Fibroblast of gingiva (primary cell): ENCODE data around the gene RANBP10.
A peak's percentile ranks its signal among the peaks of the same experiment; 100 is the strongest.
"Not testable (repeated sequence)": the region's sequence is repeated elsewhere in the genome, so short reads cannot be mapped to it uniquely, and the experiment has no call there.

Experiments used
- DNase-seq: peaks from one replicate; pipeline ENCODE4 v3.0.0-alpha.2; 2011; ENCODE audit warnings: low read depth

Gene RANBP10

DNA sequence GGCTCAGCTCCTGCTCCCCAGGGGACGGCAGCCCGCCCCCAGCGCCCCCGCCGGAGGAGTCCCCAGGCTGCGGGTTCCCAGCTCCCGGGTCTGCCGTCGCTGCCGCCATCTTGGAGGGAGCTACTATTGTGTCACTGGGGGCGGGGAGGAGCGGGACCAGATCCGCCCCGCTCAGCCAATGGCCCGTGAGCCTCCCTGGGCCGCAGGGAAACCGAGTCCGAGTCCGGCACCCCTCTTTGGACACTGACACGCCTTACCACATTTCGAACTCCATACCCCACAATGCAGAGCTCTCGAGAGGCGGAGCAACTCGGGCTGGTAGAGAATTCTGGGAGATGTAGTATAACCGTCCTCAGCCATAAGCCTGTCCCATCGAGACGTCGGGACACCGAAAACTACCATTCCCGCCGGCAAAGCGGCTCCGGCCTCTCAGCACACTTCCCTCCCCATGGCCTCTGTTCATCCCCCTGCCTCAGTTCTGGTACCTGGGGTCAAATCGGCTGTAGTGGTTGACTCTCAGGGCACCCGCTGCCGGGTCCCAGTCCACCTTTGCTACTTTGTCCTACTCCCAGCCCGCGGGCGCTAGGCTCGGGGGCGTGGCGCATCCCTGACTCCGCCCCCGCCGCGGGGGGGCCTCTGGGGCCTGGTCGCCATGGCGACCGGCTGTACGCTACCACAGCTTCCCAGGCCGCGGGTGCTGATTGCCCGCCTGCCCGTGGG lies at the start of gene RANBP10, which contains the start of gene TSNAXIP1:
TSS of gene RANBP10 (minus strand) at position 133 of the 720 bp plus-strand sequence. CDS start at position 109, 24 bp downstream.
TSS of gene TSNAXIP1 (plus strand) at position 462 of the 720 bp plus-strand sequence. CDS start 261 bp downstream, outside the sequence.
- peak; percentile 99 for DNase-seq

GRCh38 chr16:67855789-67856188 lies 49.4 kb upstream of the RANBP10 start:
- DNase-seq, result no peak

- no peak for DNase-seq
Observed at GRCh38 chr16:67853670-67854069, 47.3 kb upstream of the RANBP10 start.

- DNase-seq, result no peak
Observed at GRCh38 chr16:67848118-67848517, 41.8 kb upstream of the RANBP10 start.

DNA sequence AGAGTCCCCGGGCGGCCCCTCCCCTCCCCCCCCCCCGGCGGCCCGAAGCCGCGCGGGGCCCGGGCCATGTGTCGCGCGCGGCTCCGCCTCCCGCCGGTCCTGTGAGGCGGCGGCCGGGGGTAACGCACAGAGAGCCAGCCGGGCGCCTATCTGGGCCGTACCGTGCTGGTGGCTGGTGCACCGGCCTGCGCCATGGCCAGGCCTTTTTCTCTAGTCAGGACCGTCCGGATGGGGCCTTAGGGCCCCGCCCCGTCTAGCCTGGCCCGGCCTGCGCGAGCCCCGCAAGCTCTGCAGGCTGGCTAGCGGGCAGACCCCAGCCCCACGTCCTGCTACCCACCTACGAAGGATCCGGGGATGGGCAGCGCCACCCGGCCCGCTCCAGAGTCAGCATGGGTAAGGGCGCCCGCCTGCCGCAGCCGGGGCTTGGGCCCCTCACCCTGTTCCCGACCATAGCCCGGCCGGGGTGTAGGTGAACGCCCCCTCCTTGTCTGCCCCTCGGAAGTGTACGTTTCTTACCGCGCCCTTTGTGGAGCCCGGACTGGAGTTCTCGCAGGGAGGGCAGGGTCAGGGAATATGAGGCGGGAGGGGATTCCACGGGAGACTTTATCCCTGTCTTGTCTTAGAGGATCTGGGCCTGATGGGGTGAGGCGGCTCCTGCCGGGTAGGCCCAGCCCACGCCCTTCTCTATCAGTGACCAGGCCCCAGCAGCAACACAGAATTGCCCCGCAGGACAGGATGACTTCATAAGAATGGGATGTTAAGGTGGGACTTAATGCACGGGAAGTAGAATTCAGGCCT lies 40.9 kb upstream of the RANBP10 start, which contains the start of gene CENPT:
TSS of gene CENPT (minus strand) at position 630 of the 798 bp plus-strand sequence. CDS start 13,834 bp downstream, outside the sequence.
- DNase-seq, result peak; percentile 43

DNA sequence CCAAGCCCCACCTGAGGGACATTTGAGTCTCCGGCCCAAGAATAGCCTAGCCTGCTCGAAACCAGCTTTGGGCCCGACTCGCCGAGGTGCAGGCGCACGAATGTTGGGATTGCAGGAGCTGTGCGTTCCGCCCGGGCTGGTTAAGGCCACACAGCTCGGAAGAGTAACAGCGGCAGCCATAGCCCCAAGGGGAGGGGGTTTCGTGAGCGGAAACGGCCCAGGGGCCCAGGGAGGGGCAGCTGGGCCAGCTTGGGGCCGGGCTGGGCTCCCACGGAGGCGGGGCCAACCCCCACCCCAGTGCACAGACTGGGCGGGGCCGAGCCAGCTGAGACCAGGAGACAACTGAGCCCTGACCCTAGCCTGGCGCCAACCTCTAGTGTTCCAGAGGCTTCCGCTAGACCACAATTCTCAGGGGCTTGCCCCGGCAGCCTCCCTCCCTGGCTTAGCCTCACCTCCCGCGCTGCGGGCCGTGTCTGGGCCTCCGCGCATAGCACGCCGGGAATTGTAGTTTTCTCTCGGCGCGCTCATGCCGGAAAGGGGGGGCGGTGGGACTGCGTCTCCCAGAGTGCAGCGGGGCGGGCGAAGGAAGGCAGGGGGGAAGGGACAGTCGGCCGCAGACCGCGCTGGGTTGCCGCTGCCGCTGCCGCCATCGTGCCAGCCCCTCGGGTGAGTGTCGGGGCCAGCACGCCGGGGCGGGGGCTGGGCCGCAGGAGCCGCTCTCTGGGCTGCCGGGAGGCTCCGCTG lies 40.1 kb upstream of the RANBP10 start, which contains the start of gene NUTF2:
TSS of gene NUTF2 (plus strand) at position 614 of the 744 bp plus-strand sequence. CDS start 18,198 bp downstream, outside the sequence.
- peak; percentile 94 for DNase-seq

DNA sequence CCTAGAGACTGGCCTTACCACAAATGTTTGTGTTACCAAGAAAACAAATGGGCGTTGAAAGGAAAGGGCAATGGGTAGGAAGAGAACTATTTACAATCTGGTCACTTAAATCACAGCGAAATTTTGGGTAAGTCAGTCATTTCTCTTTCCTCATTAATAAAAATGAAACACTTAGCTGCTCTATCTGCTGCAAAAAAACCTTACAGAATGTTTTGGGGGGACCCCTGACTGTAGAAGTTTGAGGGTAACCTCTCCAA lies 39.6 kb upstream of the RANBP10 start:
- DNase-seq, result no peak

DNA sequence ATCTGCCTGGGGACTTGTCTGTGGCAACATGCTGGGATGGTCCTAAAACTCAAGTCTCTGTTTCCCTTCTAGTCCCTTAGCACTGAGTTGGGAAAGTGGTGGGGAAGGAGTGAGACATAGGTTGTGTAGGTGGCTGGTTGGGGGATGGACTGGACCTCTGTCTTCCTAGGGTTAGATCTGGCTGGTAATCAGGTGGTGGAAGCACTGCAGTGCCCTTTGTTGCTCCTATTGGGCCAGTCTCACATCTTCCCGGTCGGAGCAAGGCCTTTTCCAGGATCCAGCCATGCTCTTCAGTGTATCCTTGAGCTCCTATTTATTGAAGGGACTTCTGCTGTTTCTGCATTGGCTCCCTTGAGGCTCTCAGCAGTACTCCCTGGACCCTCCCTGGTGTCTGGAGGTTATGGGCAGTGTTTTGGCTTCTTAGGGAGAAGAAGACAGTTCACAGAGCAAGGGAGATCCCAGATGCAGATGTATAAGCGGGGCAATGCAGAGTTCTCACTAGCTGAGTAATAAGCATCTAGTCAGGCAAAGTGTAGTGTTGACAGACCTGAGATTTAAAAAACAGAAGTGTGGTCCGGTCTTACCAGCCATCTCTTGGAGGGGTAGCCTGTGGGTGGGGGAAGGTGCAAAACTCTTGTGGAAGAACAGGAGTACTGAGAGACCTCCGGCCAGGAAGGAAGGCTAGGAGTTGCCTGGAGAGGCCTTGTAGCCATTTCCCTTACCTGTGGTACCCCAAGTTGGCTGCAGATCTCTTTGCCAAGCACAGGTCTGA lies 39.1 kb upstream of the RANBP10 start:
- DNase-seq, result no peak

- peak; percentile 40 for DNase-seq
Observed at GRCh38 chr16:67844497-67844896, 38.1 kb upstream of the RANBP10 start.

DNA sequence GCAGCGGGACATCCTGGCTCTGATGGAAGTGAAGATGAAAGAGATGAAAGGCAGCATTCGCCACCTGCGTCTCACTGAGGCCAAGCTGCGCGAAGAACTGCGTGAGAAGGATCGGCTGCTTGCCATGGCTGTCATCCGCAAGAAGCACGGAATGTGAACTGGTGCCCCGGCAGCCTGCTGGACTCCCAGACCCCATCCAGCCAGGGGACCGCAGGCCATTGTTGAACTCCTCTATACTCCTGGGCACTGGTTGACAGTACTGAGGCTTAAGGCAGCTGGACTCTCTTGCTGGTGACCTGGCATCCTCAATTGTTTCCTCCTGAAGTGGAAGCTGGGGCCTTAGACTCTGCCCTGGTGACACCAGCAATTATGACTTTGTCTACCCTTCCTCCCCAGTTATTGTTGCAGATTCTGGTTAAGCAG lies 37.0 kb upstream of the RANBP10 start:
- DNase-seq, result no peak

DNA sequence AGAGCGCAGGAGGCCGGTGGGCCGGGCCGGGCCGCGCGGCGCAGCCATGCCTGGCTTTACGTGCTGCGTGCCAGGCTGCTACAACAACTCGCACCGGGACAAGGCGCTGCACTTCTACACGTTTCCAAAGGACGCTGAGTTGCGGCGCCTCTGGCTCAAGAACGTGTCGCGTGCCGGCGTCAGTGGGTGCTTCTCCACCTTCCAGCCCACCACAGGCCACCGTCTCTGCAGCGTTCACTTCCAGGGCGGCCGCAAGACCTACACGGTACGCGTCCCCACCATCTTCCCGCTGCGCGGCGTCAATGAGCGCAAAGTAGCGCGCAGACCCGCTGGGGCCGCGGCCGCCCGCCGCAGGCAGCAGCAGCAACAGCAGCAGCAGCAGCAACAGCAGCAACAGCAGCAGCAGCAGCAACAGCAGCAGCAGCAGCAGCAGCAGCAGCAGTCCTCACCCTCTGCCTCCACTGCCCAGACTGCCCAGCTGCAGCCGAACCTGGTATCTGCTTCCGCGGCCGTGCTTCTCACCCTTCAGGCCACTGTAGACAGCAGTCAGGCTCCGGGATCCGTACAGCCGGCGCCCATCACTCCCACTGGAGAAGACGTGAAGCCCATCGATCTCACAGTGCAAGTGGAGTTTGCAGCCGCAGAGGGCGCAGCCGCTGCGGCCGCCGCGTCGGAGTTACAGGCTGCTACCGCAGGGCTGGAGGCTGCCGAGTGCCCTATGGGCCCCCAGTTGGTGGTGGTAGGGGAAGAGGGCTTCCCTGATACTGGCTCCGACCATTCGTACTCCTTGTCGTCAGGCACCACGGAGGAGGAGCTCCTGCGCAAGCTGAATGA lies 36.4 kb upstream of the RANBP10 start:
- DNase-seq, result peak; percentile 55

GRCh38 chr16:67841816-67842508 lies 35.6 kb upstream of the RANBP10 start, which contains the start of gene THAP11:
THAP11 (plus strand) TSS chr16:67842320; CDS start chr16:67842555, 235 bp downstream.
- DNase-seq, result peak; percentile 89

GRCh38 chr16:67841198-67841815 lies 34.9 kb upstream of the RANBP10 start:
- no peak for DNase-seq

DNA sequence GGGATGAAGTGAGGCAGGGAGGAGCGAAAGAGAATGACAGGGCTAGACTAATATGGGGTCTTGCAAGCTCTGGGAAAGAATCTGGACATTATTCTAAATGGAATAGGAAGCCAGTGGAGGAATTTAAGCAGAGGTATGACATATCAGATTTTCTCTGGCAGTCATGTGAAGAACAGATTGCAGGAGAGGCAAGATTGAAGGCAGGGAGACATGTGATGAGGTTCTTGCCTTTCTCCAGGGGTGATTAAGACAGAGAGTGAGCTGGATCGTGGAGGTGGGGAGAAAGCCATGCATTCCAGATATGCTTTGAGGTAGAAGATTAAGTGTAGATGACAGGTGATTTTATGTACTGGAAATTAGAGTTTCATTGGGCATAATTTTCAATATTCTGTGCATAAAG lies 31.5 kb upstream of the RANBP10 start:
- DNase-seq, result no peak

DNA sequence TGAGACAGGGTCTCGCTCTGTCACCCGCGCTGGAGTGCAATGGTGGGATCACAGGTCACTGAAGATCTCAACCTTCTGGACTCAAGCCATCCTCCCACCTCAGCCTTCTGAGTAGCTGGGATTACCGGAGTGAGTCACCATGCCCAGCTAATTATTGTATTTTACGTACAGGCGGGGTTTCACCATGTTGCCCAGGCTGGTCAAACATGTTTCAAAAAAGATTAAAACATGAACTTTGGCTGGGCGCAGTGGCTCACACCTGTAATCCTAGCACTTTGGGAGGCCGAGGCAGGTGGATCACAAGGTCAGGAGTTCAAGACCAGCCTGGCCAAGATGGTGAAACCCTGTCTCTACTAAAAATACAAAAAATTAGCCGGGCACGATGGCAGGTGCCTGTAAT lies 30.8 kb upstream of the RANBP10 start:
- DNase-seq, result not testable (repeated sequence)

DNA sequence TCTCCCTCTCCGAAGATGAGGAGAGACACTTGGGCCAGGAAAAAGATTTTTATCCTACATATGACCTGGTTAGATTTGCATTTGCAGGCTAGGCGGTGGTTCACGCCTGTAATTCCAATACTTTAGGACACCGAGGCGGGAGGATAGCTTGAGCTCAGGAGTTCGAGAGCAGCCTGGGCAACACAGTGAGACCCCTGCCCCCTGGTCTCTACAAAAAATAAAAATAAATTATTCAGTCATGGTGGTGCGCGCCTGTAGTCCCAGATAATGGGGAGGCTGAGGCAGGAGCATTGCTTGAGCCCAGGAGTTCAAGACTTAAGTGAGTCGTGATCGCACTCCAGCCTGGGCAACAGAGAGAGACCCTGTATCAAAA lies 27.9 kb upstream of the RANBP10 start:
- no peak for DNase-seq

DNA sequence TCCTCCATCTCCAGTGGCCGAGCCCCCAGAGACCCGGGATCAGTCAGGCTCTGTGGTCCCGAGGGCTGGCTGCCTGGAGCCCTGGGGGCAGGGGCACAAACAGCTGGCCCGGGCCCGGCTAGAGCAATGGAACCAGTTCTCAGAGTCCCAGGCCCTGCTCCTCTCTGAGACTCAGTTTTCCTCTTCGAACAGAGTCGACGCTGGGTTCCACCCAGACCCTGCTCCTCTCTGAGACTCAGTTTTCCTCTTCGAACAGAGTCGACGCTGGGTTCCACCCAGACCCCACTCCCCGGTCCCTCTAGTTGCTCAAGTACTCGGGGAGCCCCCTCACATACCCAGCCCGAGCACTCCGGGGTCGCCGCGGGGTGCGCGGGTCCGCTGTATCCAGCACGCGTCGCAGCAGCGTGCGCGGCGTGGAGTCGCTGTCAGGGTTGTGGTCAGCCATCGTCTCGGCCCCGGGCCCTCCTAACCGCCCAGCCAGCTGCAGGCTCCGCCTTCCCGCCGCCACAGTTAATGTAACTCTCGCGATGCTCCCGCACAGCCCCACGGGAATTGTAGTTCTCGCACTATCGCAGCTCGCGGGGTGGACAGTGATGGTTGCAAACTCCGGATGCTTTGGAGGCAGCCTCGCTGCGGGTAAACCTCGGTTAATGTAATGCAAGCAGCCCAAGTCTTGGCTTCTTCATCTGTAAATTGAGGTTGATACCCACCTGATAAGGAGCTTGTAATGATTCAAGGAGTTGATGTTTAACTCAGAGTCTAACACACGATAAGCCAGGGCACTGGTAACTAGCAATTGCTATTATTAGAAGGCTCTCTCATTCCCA lies 27.3 kb upstream of the RANBP10 start:
- peak; percentile 82 for DNase-seq

DNA sequence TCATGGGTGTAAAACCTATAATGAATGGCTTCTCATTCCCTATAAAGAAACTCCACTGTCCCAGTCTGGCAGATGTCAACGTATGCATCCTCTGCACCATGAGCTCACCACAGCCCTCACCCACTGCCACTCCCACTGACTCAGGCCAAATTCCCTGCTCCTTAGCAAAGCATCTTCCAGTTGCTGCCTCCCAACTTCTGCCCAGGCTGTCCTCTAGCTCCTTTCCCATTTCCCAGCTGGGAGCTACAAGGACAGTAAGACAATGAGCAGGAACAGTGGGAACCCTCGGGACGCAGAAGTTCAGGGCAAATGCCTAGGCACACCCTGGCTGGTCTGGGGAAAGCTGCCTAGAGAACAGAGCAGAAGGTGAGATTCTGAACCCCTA lies 26.7 kb upstream of the RANBP10 start:
- peak; percentile 48 for DNase-seq

DNA sequence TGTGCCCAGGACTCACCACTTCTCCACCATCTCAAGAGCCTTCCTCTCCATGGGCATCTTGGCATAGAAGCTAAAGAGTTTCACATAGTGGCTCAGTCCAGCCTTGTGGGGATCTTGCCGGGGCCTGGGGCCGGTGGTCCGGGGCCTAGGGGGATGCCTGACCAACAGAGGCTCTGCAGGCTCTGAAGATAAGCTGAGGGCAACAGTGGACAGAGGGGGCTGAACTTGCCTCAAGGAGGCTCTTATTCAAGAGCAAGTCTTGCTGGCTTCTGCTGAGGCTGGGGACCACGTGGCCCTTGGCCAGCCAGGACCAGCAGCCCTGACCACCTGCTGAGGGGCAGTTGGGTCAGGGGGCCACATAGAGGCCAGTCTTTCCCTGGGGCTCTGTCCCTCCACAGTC lies 22.3 kb upstream of the RANBP10 start:
- DNase-seq, result no peak
